ENCODE measurements around the gene NMBR. TPM values are rescaled to one million over a fixed set of nuclear protein-coding genes. Genes with fewer than 3 reads are reported as not detected.

NMBR gene
- total RNA-seq, 1 donor from 2014 or later = not detected

Other genes with a start within 250 kb of the NMBR start
- gene GJE1, start 14.2 kb downstream of the NMBR start, total RNA-seq = not detected
- gene VTA1, start 141 bp upstream of the NMBR start, total RNA-seq = 34.4 TPM
- gene ADGRG6, start 154.9 kb upstream of the NMBR start, total RNA-seq = 3.8 TPM

Data from left ventricle myocardium superior (tissue), 1 donor.